Middle frontal gyrus (tissue), 1 donor: Measurements from ENCODE around the gene PDLIM5.
"Not testable (repeated sequence)": the region's sequence is repeated elsewhere in the genome, so short reads cannot be mapped to it uniquely, and the experiment has no call there.

ENCODE experiments used
- DNase-seq: peaks from one replicate; pipeline ENCODE4 v3.0.0-alpha.2; 2015; ENCODE audit warnings: low spot score; ENCODE audit errors: extremely low spot score

PDLIM5 gene

GRCh38 chr4:94451695-94452475, at the start of gene PDLIM5:
Gene PDLIM5 (plus strand): TSS chr4:94451942. CDS start chr4:94455289, 3,347 bp downstream.
- peak; percentile 77 for DNase-seq

GRCh38 chr4:94402439-94402838, 49.3 kb upstream of the PDLIM5 start:
- not testable (repeated sequence) for DNase-seq

GRCh38 chr4:94403751-94404150, 48.0 kb upstream of the PDLIM5 start:
- DNase-seq = no peak

- peak; percentile 34 for DNase-seq
Measured at GRCh38 chr4:94406668-94407437, 44.9 kb upstream of the PDLIM5 start.

- no peak for DNase-seq
Measured at GRCh38 chr4:94407846-94408245, 43.9 kb upstream of the PDLIM5 start.

GRCh38 chr4:94408549-94409374, 43.0 kb upstream of the PDLIM5 start:
- no peak for DNase-seq

GRCh38 chr4:94409375-94409679, 42.4 kb upstream of the PDLIM5 start:
- no peak for DNase-seq

- DNase-seq = no peak
Measured at GRCh38 chr4:94409962-94410361, 41.8 kb upstream of the PDLIM5 start.

- no peak for DNase-seq
Measured at GRCh38 chr4:94410678-94411206, 41.0 kb upstream of the PDLIM5 start.

GRCh38 chr4:94411296-94411695, 40.4 kb upstream of the PDLIM5 start:
- DNase-seq = no peak

- no peak for DNase-seq
Measured at GRCh38 chr4:94412019-94412657, 39.6 kb upstream of the PDLIM5 start.

GRCh38 chr4:94412658-94413038, 39.1 kb upstream of the PDLIM5 start:
- no peak for DNase-seq

- DNase-seq = no peak
Measured at GRCh38 chr4:94413085-94413840, 38.5 kb upstream of the PDLIM5 start.

GRCh38 chr4:94414907-94415306, 36.8 kb upstream of the PDLIM5 start:
- no peak for DNase-seq

GRCh38 chr4:94415448-94415847, 36.3 kb upstream of the PDLIM5 start:
- no peak for DNase-seq

GRCh38 chr4:94416335-94416734, 35.4 kb upstream of the PDLIM5 start:
- no peak for DNase-seq

GRCh38 chr4:94416981-94417380, 34.8 kb upstream of the PDLIM5 start:
- DNase-seq = no peak

- no peak for DNase-seq
Measured at GRCh38 chr4:94419549-94419948, 32.2 kb upstream of the PDLIM5 start.

GRCh38 chr4:94419956-94420355, 31.8 kb upstream of the PDLIM5 start:
- no peak for DNase-seq

- DNase-seq = no peak
Measured at GRCh38 chr4:94420356-94420755, 31.4 kb upstream of the PDLIM5 start.
